Hepatocyte (in vitro differentiated cells): ENCODE measurements around the gene USP12.

Source experiments
- EZH2 ChIP-seq: fragments of 200-600 bp; sonication (generic); IDR thresholded peaks from 2 replicates; pipeline ENCODE4 v1.6.1; 2016; ENCODE audit warnings: antibody characterized with exemption, mild to moderate bottlenecking, borderline replicate concordance
- EZH2phosphoT487 ChIP-seq: fragments of 200-600 bp; sonication (generic); IDR thresholded peaks from one replicate; pipeline ENCODE4 v1.6.1; 2018; ENCODE audit warnings: antibody characterized with exemption, mild to moderate bottlenecking, low read depth, moderate library complexity; ENCODE audit not compliant: unreplicated experiment, severe bottlenecking

DNA sequence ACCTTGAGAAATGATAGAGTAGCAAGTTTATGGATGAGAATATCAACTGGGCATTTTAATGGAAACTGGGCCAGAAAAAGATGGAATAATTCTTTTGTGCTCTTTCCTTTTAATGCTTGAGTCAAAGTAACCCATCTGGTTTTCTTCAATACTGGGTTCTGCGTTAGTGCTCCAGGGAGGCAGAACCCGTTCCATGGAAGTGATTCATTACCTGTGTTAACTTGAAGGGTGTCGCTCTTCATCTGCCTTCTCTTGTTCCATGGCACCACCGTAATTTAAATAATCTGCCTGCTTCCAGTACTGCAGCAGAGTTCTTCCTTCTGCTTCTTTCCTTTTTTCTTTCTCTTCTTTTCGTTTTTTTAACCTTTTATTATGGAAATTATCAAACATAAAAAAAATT is 14.7 kb upstream of the USP12 start:
- TF ChIP-seq EZH2phosphoT487 (no peak), EZH2 (no peak)
